ENCODE measurements around the gene PTH2.

DNA sequence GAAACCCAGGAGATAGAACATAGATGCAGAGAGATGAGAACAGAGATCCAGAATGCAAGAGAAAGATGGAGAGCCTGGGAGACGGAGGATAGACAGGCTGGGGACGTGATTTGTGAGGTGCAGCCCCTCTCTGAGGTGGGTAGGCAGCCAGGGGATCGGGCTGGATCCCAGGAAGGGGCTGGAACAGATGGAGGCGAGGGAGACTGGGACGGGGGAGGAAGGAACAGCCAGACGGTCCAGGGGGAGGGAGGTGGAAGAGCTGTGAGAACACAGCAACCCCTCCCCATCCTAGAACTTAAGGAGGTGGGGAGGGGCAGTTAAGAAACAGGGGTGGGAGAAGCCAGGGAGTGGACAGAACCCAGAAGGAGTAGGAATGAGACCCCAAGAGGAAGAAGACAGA, 15.0 kb upstream of the PTH2 start:
- TF ChIP-seq EZH2 (optimal IDR thresholded peaks at IDR 0.05; ENCODE audit: low read depth, low read length) (no peak), CTCF (IDR thresholded peaks at IDR 0.05; ENCODE audit: low read length) (no peak), EZH2phosphoT487 (IDR thresholded peaks at IDR 0.05; ENCODE audit: low read length) (no peak)

Data from MM.1S (cell line).